Gastroesophageal sphincter (tissue), 3 donors: ENCODE measurements around the gene SIPA1L3.

Source experiments
- EP300 ChIP-seq: sonication (generic); formaldehyde crosslinking; IDR thresholded peaks from one replicate; pipeline ENCODE4 v1.6.1; 2017; ENCODE audit warnings: antibody characterized with exemption, mild to moderate bottlenecking
- POLR2A ChIP-seq, 2 donors: fragments of 450-650 bp; IDR thresholded peaks; one replicate each; pipeline ENCODE4 v1.6.1; 2017; ENCODE audit warnings: antibody characterized with exemption in 2 of 2, mild to moderate bottlenecking in 2 of 2, moderate library complexity in 1 of 2
- POLR2AphosphoS5 ChIP-seq: sonication (generic); formaldehyde crosslinking; IDR thresholded peaks from one replicate; pipeline ENCODE4 v1.6.1; 2017; ENCODE audit warnings: antibody characterized with exemption
- TF ChIP-seq, protein P1 (sequence below), 4 experiments: fragments of 200-600 bp in 2 of 4; fragments of 450-650 bp in 2 of 4; sonication (generic) in 1 of 4; IDR thresholded peaks; one replicate each; pipeline ENCODE4 v1.5.1; 2017 to 2019; ENCODE audit warnings: antibody characterized with exemption in 4 of 4, mild to moderate bottlenecking in 2 of 4, moderate library complexity in 2 of 4

DNA sequence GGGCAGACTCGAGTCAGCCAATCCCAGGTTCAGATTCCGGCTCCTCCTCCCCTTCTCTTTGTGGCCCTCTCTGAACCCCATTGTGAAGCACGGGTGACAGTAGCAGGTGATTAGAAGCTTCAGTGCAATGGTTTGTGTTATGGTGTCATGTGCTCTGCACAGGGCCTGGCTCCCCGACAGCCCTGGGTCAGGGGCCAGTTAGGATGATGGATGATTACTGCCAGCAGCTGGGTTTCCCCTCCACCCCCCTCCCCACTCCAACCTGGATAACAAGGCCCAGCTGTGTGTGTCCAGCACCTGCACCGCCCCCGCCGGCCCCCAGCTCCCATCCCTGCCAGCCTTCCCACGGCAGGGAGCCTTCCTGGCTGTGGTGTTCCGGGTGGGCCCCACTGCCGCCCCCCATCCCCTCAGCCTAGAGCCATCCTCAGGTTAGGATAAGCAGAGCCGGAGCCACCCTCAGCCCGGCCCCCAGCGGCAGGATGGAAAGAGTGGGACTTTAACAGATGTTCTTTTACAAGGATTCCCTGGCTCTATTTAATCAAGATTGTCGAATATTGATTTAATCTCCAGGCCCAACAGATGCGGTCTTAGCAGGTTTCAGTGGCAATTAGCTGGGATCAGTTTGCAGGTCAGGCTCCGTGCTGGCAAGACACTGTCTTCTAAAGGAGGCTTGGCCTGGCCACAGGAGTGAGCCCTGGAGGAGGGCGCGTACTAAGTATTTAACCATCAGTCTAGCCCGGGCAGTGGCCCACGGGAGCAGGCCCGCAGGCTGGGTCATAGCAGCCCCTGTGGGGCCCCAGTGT lies 156.2 kb downstream of the SIPA1L3 start:
- TF ChIP-seq, protein P1, sequence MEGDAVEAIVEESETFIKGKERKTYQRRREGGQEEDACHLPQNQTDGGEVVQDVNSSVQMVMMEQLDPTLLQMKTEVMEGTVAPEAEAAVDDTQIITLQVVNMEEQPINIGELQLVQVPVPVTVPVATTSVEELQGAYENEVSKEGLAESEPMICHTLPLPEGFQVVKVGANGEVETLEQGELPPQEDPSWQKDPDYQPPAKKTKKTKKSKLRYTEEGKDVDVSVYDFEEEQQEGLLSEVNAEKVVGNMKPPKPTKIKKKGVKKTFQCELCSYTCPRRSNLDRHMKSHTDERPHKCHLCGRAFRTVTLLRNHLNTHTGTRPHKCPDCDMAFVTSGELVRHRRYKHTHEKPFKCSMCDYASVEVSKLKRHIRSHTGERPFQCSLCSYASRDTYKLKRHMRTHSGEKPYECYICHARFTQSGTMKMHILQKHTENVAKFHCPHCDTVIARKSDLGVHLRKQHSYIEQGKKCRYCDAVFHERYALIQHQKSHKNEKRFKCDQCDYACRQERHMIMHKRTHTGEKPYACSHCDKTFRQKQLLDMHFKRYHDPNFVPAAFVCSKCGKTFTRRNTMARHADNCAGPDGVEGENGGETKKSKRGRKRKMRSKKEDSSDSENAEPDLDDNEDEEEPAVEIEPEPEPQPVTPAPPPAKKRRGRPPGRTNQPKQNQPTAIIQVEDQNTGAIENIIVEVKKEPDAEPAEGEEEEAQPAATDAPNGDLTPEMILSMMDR (IDR thresholded peaks at IDR 0.05), result no peak
- TF ChIP-seq EP300, result no peak
- no peak for TF ChIP-seq POLR2AphosphoS5
- TF ChIP-seq POLR2A (IDR thresholded peaks at IDR 0.05), result no peak
